Esophagus muscularis mucosa (tissue), 4 donors: ENCODE results near the gene MRC2.

ENCODE experiments used
- CTCF ChIP-seq, 3 experiments: fragments of 200-600 bp in 2 of 3; fragments of 450-650 bp in 1 of 3; sonication (generic) in 2 of 3; IDR thresholded peaks; one replicate each; pipeline ENCODE4 v1.5.1; 2017 to 2019; ENCODE audit warnings: antibody characterized with exemption in 3 of 3, mild to moderate bottlenecking in 2 of 3, moderate library complexity in 1 of 3
- EP300 ChIP-seq: sonication (generic); formaldehyde crosslinking; IDR thresholded peaks from one replicate; pipeline ENCODE4 v1.6.1; 2017; ENCODE audit warnings: antibody characterized with exemption
- POLR2A ChIP-seq: fragments of 450-650 bp; IDR thresholded peaks from one replicate; pipeline ENCODE4 v1.6.1; 2017; ENCODE audit warnings: antibody characterized with exemption, moderate library complexity, mild to moderate bottlenecking, low read depth
- POLR2AphosphoS5 ChIP-seq, 2 donors: sonication (generic); formaldehyde crosslinking; IDR thresholded peaks; one replicate each; pipeline ENCODE4 v1.6.1; 2017; ENCODE audit warnings: antibody characterized with exemption in 2 of 2

DNA sequence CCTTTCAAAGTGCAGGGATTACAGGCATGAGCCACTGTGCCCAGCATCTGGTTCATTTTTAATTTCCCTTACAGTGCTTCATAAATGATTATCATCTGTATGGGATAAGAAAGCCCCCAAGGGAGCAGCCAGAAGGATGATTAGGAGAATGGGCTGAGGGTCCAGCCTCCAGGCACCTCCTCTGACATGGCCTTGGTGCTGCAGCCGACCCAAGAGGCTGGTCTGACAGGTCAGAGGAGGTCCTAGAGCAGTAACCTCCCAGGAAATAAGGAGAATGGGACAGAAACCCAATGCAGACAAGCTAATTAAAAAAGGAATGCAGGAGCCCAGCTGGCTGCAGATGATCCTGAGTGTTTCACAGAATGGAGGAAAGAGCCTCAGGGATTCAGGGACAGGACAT, 29.0 kb downstream of the MRC2 start:
- TF ChIP-seq CTCF (IDR thresholded peaks at IDR 0.05) (no peak), POLR2A (no peak), EP300 (no peak), POLR2AphosphoS5 (IDR thresholded peaks at IDR 0.05) (no peak)
